Islet precursor cell (in vitro differentiated cells): ENCODE measurements around the gene INTU.

Source experiments
- DNase-seq: peaks from one replicate; pipeline ENCODE4 v3.0.0-alpha.2; 2018

INTU gene

DNA sequence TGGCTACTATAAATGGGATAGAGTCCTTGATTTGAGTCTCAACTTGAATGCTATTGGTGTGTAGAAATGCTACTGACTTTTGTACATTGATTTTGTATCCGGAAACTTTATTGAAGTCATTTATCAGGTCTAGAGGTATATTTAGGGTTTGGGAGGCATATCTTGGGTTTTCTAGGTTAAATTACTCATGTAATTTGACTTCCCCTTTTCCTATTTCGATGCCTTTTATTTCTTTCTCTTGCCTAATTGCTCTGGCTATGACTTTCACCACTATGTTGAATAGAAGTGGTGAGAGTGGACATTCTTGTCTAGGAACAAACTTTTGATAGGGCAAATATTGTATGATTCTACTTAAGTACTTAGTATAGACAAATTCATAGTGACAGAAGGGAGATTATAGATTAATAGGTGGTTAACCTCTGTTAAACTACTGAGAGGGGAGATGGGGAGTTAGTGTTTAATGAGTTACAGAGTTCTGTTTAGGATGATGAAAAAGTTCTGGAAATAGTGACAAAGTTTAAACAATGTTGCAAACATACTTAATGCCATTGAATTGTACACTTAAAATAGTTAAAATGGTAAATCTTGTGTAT, 126.6 kb downstream of the INTU start:
- DNase-seq = no peak

DNA sequence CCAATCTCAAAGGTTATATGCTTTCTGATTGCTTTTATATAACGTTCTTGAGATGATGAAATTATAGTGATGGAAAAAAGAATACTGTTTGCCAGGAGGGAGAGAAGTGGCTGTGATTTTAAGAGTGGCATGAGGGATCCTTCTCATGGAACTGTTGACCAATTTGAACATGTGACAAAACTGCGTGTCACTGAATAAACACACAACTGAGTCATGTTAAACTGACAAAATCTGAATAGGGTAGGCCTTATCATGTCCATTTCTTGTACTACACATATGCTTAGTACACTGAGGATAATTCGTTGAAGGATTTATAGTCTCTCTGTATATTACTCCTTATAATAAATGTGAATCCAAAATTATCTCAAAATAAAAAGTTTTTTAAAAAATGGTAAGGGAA, 127.1 kb downstream of the INTU start:
- no peak for DNase-seq

DNA sequence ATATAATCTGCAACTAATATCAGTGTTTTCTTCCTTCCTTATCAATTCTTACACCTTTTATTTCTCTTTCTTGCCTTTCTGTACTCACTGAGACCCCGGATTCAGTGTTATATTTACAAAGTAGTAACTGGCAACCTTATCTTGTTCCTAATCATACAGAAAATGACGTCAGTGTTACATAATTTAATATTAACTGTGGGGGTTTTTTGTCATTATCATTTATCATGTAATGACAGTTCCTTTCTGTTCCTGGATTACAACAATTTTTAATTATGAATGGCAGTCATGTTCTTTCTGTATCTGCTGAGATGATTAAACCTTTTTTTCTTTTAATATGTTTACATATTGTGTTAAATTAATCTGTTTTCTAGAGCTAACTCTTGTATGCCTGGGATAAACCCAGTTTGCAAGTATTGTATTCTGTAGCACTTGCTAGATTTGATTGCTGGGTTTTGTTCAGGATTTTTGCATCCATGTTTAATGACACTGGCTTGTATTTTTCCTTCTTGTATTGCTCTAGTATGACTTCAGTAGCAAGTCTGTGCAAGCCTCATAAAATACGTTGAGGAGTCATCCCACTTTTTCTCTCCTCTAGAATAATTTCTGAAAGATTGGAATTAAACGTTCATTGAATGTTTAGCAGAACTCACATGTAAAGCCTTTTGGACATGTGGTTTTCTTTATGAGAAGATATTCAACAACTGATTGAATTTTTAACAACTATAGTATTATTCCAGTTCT, 138.9 kb downstream of the INTU start:
- no peak for DNase-seq

DNA sequence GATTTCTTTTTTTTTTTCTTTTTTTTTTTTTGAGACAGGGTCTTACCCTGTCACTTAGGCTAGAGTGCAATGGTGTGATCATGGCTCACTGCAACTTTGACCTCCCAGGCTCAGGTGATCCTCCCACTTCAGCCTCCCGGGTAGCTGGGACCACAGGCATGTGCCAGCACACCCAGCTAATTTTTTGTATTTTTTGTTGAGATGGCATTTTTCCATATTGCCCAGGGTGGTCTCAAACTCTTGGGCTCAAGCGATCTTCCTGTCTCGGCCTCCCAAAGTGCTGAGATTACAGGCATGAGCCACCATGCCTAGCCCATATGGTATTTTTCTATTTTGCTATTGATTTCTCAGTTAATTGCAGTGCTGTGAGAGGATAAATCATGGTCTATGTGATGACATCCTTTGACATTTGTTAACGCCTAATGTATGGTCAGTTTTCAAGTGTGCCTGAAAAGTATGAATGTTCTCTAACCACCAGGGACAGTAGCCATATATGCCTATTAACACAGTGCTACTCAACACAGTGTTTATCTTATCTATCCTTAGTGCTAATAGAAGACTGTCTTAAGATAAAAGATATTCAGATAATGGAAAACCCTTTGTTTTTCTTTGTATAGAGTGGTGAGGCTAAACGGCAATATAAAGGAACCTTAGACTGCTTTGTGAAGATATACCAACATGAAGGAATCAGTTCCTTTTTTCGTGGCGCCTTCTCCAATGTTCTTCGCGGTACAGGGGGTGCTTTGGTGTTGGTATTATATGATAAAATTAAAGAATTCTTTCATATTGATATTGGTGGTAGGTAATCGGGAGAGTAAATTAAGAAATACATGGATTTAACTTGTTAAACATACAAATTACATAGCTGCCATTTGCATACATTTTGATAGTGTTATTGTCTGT, 140.3 kb downstream of the INTU start:
- DNase-seq = no peak

DNA sequence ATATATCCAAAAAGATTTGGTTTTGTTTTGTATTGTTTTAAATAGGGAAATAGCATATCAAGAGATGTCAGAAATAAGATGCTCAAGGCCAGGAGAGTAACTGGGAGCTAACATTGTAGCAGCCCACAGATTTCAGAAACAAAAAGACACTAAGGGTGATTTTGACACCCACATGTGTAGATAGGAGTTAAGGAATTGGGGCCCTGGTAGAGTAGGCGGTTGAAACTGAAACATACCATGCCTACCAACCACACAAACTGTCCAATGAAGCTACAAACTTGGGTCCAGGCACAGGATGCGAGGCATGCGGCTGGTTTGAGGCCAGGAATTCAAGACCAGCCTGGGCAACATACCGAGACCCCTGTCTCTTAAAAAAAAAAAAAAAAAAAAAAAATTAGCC, 143.1 kb downstream of the INTU start:
- DNase-seq = no peak
